Raji (cell line): ENCODE data around the gene GPBP1.

ENCODE experiments used
- POLR2A ChIP-seq: IDR thresholded peaks from 2 replicates; pipeline ENCODE4 v1.6.1; 2011; ENCODE audit warnings: low read depth, low read length, control low read depth; ENCODE audit not compliant: insufficient read depth

Gene GPBP1

GRCh38 chr5:57298295-57298984 lies 124.6 kb downstream of the GPBP1 start:
- no peak for TF ChIP-seq POLR2A

- no peak for TF ChIP-seq POLR2A
Observed at GRCh38 chr5:57298985-57299491, 125.2 kb downstream of the GPBP1 start.

GRCh38 chr5:57299986-57300385 lies 126.1 kb downstream of the GPBP1 start:
- no peak for TF ChIP-seq POLR2A

GRCh38 chr5:57302164-57302563 lies 128.3 kb downstream of the GPBP1 start:
- no peak for TF ChIP-seq POLR2A

- TF ChIP-seq POLR2A: no peak
Observed at GRCh38 chr5:57302643-57303042, 128.8 kb downstream of the GPBP1 start.

GRCh38 chr5:57303985-57304384 lies 130.1 kb downstream of the GPBP1 start:
- TF ChIP-seq POLR2A: no peak

GRCh38 chr5:57304931-57305330 lies 131.1 kb downstream of the GPBP1 start:
- TF ChIP-seq POLR2A: no peak

GRCh38 chr5:57306359-57306758 lies 132.5 kb downstream of the GPBP1 start:
- TF ChIP-seq POLR2A: no peak

- no peak for TF ChIP-seq POLR2A
Observed at GRCh38 chr5:57307516-57307915, 133.7 kb downstream of the GPBP1 start.

- no peak for TF ChIP-seq POLR2A
Observed at GRCh38 chr5:57311251-57311650, 137.4 kb downstream of the GPBP1 start.

GRCh38 chr5:57311921-57312735 lies 138.3 kb downstream of the GPBP1 start:
- TF ChIP-seq POLR2A: no peak

GRCh38 chr5:57313716-57314115 lies 139.9 kb downstream of the GPBP1 start:
- TF ChIP-seq POLR2A: no peak
